K562 (cell line): ENCODE measurements around the gene C16orf96. TPM values are rescaled to one million over a fixed set of nuclear protein-coding genes. Genes with fewer than 3 reads are reported as not detected.

Experiments
- ARID2 ChIP-seq: fragments of 450-650 bp; IDR thresholded peaks from 2 replicates; pipeline ENCODE4 v1.6.1; 2017; ENCODE audit warnings: antibody characterized with exemption, mild to moderate bottlenecking
- BMI1 ChIP-seq: fragments of 150-350 bp; IDR thresholded peaks from 2 replicates; pipeline ENCODE4 v1.6.1; 2014; ENCODE audit warnings: low read length
- CXXC5 ChIP-seq: fragments of 250-450 bp; sonication (Bioruptor Pico); IDR thresholded peaks from 2 replicates; pipeline ENCODE4 v1.8.0; 2022; ENCODE audit warnings: inconsistent platforms, mild to moderate bottlenecking, moderate library complexity
- EP300 ChIP-seq: IDR thresholded peaks from 2 replicates; pipeline ENCODE4 v1.6.1; 2012; ENCODE audit warnings: low read length, improper control_type of control experiment
- ETV5 ChIP-seq: sonication (generic); formaldehyde crosslinking; IDR thresholded peaks from 2 replicates; pipeline ENCODE4 v1.4.0; 2020; ENCODE audit warnings: low read depth, mild to moderate bottlenecking, missing genetic modification reagents
- ETV6 ChIP-seq, 3 experiments: fragments of 150-350 bp in 1 of 3; sonication (generic) in 1 of 3; formaldehyde crosslinking in 1 of 3; IDR thresholded peaks; 2 replicates each; pipeline versions ENCODE4 v1.6.1 to v1.8.0; 2014 to 2022; ENCODE audit warnings: borderline replicate concordance in 2 of 3, low read depth in 2 of 3, antibody characterized with exemption in 1 of 3, low read length in 1 of 3, mild to moderate bottlenecking in 1 of 3, missing genetic modification reagents in 1 of 3
- GABPB2 ChIP-seq: fragments of 250-450 bp; sonication (Bioruptor Pico); conservative IDR thresholded peaks from 2 replicates; pipeline ENCODE4 v1.5.1; 2021; ENCODE audit warnings: mild to moderate bottlenecking
- HMG20B ChIP-seq: fragments of 250-450 bp; sonication (Bioruptor Pico); IDR thresholded peaks from 2 replicates; pipeline ENCODE4 v1.5.0; 2021; ENCODE audit warnings: mild to moderate bottlenecking
- ILK ChIP-seq: fragments of 450-650 bp; IDR thresholded peaks from 2 replicates; pipeline ENCODE4 v1.6.1; 2016; ENCODE audit warnings: missing genetic modification characterization, low read depth, mild to moderate bottlenecking, missing compliant biosample characterization, moderate library complexity, borderline replicate concordance
- KAT7 ChIP-seq: sonication (generic); formaldehyde crosslinking; IDR thresholded peaks from 2 replicates; pipeline ENCODE4 v1.8.0; 2022; ENCODE audit warnings: missing genetic modification reagents, mild to moderate bottlenecking, borderline replicate concordance
- MBD1 ChIP-seq: fragments of 250-450 bp; sonication (Bioruptor Pico); IDR thresholded peaks from 2 replicates; pipeline ENCODE4 v1.8.0; 2022; ENCODE audit warnings: inconsistent platforms
- PBX2 ChIP-seq, 2 experiments: IDR thresholded peaks in 1 of 2; conservative IDR thresholded peaks in 1 of 2; 2 replicates each; pipeline ENCODE4 v1.6.1; 2016; ENCODE audit warnings: low read depth in 2 of 2, mild to moderate bottlenecking in 1 of 2, missing compliant biosample characterization in 1 of 2, missing genetic modification characterization in 1 of 2, moderate library complexity in 1 of 2
- PTBP1 ChIP-seq: fragments of 200-400 bp; formaldehyde crosslinking; IDR thresholded peaks from 2 replicates; pipeline ENCODE4 v1.6.1; 2017; ENCODE audit warnings: low read depth, low read length
- RBFOX2 ChIP-seq: fragments of 200-400 bp; formaldehyde crosslinking; IDR thresholded peaks from 2 replicates; pipeline ENCODE4 v1.6.1; 2017; ENCODE audit warnings: low read depth, mild to moderate bottlenecking, low read length, moderate library complexity
- TAF1 ChIP-seq: IDR thresholded peaks from 2 replicates; pipeline ENCODE4 v1.6.1; 2011; ENCODE audit warnings: mild to moderate bottlenecking, low read length, moderate library complexity; ENCODE audit not compliant: insufficient read depth, control insufficient read depth, severe bottlenecking; ENCODE audit errors: extremely low read depth
- TAF15 ChIP-seq: fragments of 200-400 bp; formaldehyde crosslinking; IDR thresholded peaks from 2 replicates; pipeline ENCODE4 v1.6.1; 2017; ENCODE audit warnings: mild to moderate bottlenecking, low read depth, low read length, moderate library complexity
- TAF7 ChIP-seq: fragments of 450-650 bp; IDR thresholded peaks from 2 replicates; pipeline ENCODE4 v1.6.1; 2016; ENCODE audit warnings: missing genetic modification characterization, missing compliant biosample characterization
- TAL1 ChIP-seq: fragments of 450-650 bp; IDR thresholded peaks from 2 replicates; pipeline ENCODE4 v1.6.1; 2016; ENCODE audit warnings: mild to moderate bottlenecking
- ZNF764 ChIP-seq: fragments of 250-450 bp; sonication (Bioruptor Pico); IDR thresholded peaks from 2 replicates; pipeline ENCODE4 v1.4.0; 2020; ENCODE audit warnings: low read depth, mild to moderate bottlenecking, moderate library complexity
- ZNF77 ChIP-seq: fragments of 250-450 bp; sonication (Bioruptor Pico); IDR thresholded peaks from 2 replicates; pipeline ENCODE4 v1.5.0; 2020
- polyA plus RNA-seq, 8 experiments: library from polyadenylated mRNA; depleted of rRNA in 4 of 8; stranded (reverse) in 5 of 8; unstranded in 3 of 8; fragments of >200 nt; fragmentation: Nextera tagmentation in 2 of 8; fragmentation: Illumina TruSeq in 1 of 8; extraction: Ambion mirVana in 2 of 8; extraction: Trizol in 1 of 8; gene quantifications; 2 replicates each; pipeline versions ENCODE4 v1.2.1 to v1.2.3, GENCODE V29; 2011 to 2014; ENCODE audit warnings: inconsistent platforms in 1 of 8, missing spikeins in 1 of 8
- total RNA-seq, 7 experiments: library from RNA; depleted of rRNA in 6 of 7; stranded (reverse); fragments of >200 nt in 6 of 7; fragmentation: Illumina TruSeq in 2 of 7; extraction: Trizol in 2 of 7; gene quantifications; 2 replicates each; pipeline versions ENCODE4 v1.2.1 to v1.2.3, GENCODE V29; 2011 to 2021; ENCODE audit warnings: low replicate concordance in 1 of 7
- TF ChIP-seq, protein P1 (sequence below), 2 experiments: IDR thresholded peaks; 2 replicates each; pipeline ENCODE4 v1.6.1; 2011; ENCODE audit warnings: borderline replicate concordance in 1 of 2, control low read depth in 1 of 2, low read depth in 1 of 2, low read length in 1 of 2, mild to moderate bottlenecking in 1 of 2, mixed read lengths in 1 of 2, moderate library complexity in 1 of 2; ENCODE audit not compliant: insufficient read depth in 1 of 2, insufficient read length in 1 of 2, poor library complexity in 1 of 2, severe bottlenecking in 1 of 2; ENCODE audit errors: extremely low read depth in 1 of 2

C16orf96 gene
- total and polyA plus RNA-seq, 9 of the 15 experiments (the other 6 are each of a cell fraction or from before 2014, with no cell fraction given) = not detected

- TF ChIP-seq, protein P1, sequence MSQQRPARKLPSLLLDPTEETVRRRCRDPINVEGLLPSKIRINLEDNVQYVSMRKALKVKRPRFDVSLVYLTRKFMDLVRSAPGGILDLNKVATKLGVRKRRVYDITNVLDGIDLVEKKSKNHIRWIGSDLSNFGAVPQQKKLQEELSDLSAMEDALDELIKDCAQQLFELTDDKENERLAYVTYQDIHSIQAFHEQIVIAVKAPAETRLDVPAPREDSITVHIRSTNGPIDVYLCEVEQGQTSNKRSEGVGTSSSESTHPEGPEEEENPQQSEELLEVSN (IDR thresholded peaks at IDR 0.05; ENCODE audit: borderline replicate concordance in 1 of 2, extremely low read depth in 1 of 2, insufficient read depth in 1 of 2, insufficient read length in 1 of 2, low read depth in 1 of 2, low read length in 1 of 2, poor library complexity in 1 of 2, severe bottlenecking in 1 of 2) = peak in 1 of 2 experiments; percentile 33
- TF ChIP-seq BMI1 (no peak), ZNF764 (no peak), TAF7 (no peak), ARID2 (no peak), EP300 (peak; percentile 22; the same call in 1 of the 2 replicates), TAF1 (peak; percentile 88), ILK (tag) (no peak), KAT7 (peak; percentile 94; the same call in 1 of the 2 replicates), TAF15 (no peak), ETV6 (IDR thresholded peaks at IDR 0.05; ENCODE audit: borderline replicate concordance in 1 of 2, low read depth in 2 of 2, low read length in 1 of 2) (no peak), ETV6 (CRISPR knock-in tag; IDR thresholded peaks at IDR 0.05; ENCODE audit: borderline replicate concordance) (0 out of 2 replicates have a peak, but pooled peaks have one; percentile 33), GABPB2 (CRISPR knock-in tag) (no peak), PBX2 (CRISPR knock-in tag; IDR thresholded peaks at IDR 0.05; ENCODE audit: low read depth) (no peak), PBX2 (tag; conservative IDR thresholded peaks at IDR 0.05; ENCODE audit: low read depth) (no peak), RBFOX2 (peak; percentile 90), ZNF77 (CRISPR knock-in tag) (no peak), ETV5 (CRISPR knock-in tag) (no peak; the same call in 1 of the 2 replicates), TAL1 (no peak), HMG20B (CRISPR knock-in tag) (no peak), MBD1 (no peak), CXXC5 (peak; percentile 97), PTBP1 (no peak)
Measured at GRCh38 chr16:4614571-4615383, 58.6 kb downstream of the C16orf96 start, which contains the start of gene UBALD1 (continued).
